WTC11 (cell line): ENCODE measurements around the gene MYNN.

ENCODE experiments used
- CREB1 ChIP-seq: sonication (generic); formaldehyde crosslinking; IDR thresholded peaks from 2 replicates; pipeline ENCODE4 v1.8.0; 2023; ENCODE audit warnings: mild to moderate bottlenecking, missing genetic modification reagents
- SMAD3 ChIP-seq: sonication (generic); formaldehyde crosslinking; IDR thresholded peaks from 2 replicates; pipeline ENCODE4 v1.8.0; 2022; ENCODE audit warnings: missing genetic modification reagents, mild to moderate bottlenecking, borderline replicate concordance
- SP1 ChIP-seq: sonication (generic); formaldehyde crosslinking; conservative IDR thresholded peaks from 2 replicates; pipeline ENCODE4 v1.8.1; 2022; ENCODE audit warnings: missing genetic modification reagents

DNA sequence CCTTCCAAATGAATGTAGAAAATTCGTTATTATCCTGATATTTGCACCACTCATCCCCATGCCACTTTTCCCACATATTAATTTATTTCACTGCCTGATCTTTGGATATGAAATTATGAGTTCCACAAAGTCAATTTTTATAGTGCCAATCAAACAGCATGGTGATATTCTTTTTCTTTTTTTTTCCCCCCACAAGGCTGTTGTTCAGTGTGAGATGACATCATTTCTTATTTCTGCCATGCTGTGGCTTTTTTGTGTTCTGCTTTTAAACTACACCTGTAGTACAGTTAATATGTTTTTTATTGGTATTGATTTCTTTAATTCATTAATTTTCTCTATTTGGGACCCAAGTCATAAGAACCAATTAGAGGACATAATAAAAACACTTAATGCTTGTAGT lies 14.6 kb downstream of the MYNN start:
- TF ChIP-seq CREB1 (CRISPR knock-in tag) (no peak), SMAD3 (CRISPR knock-in tag) (no peak), SP1 (CRISPR knock-in tag) (no peak)
